ENCODE data around the gene ZNF285.

- TF ChIP-seq EZH2 (IDR thresholded peaks at IDR 0.05; ENCODE audit: low read length, unreplicated experiment) (no peak), CTCF (conservative IDR thresholded peaks at IDR 0.05; ENCODE audit: low read depth, low read length) (no peak)
Measured at GRCh38 chr19:44345959-44346358, 55.4 kb downstream of the ZNF285 start.

Data from PC-3 (cell line).